Pancreas (tissue), 10 donors: ENCODE results near the gene PTN. TPM values are rescaled to one million over a fixed set of nuclear protein-coding genes. Genes with fewer than 3 reads are reported as not detected.

Source experiments
- ATAC-seq, 4 donors: fragments of 200-7000 bp; cut with Tn5 transposase; one replicate each; pipeline versions ENCODE4 v1.8.0 to v1.9.1; 2020; ENCODE audit warnings: mild to moderate bottlenecking in 4 of 4, moderate library complexity in 4 of 4
- DNase-seq, 6 donors: peaks; one replicate each; pipeline ENCODE4 v3.0.0-alpha.2; 2020
- FAIRE-seq: peaks from 2 replicates; lab custom pipeline; 2012; peaks lifted over from hg19 to GRCh38; lab: Jason Lieb, UNC
- H3K27ac ChIP-seq, 4 donors: fragments of 200-600 bp; sonication (generic); 1 replicate in 3 of 4; 2 replicates in 1 of 4; pipeline versions ENCODE4 v1.5.0 to v1.8.0; 2020
- H3K27me3 ChIP-seq, 4 donors: fragments of 200-600 bp; one replicate each; pipeline ENCODE4 v1.8.0; 2021
- H3K36me3 ChIP-seq, 3 donors: fragments of 200-600 bp; sonication (generic) in 1 of 3; one replicate each; pipeline versions ENCODE4 v1.5.0 to v1.8.0; 2020 to 2021
- H3K4me1 ChIP-seq, 3 donors: fragments of 200-600 bp; one replicate each; pipeline ENCODE4 v1.8.0; 2021
- H3K4me3 ChIP-seq, 4 donors: fragments of 200-600 bp; sonication (generic) in 2 of 4; one replicate each; pipeline versions ENCODE4 v1.5.0 to v1.8.0; 2020 to 2021
- H3K9me3 ChIP-seq, 4 donors: fragments of 200-600 bp; one replicate each; pipeline ENCODE4 v1.8.0; 2021
- CTCF ChIP-seq, 4 donors: fragments of 200-600 bp; sonication (generic) in 3 of 4; IDR thresholded peaks; one replicate each; pipeline versions ENCODE4 v1.5.0 to v1.8.0; 2021; ENCODE audit warnings: antibody characterized with exemption in 4 of 4
- WGBS, 2 donors: extraction: QIAGEN DNeasy Blood & Tissue Kit; methylation state at CpG; one replicate each; pipeline ENCODE4 v1.1.7; 2013; 5-methylcytosine and 5-hydroxymethylcytosine counted together
- intact Hi-C, 3 donors: fragments of 100-400 bp; cut with DNase I; formaldehyde crosslinking; loops; one replicate each; pipeline versions ENCODE4 v1.11.1 to v1.14.2; 2022
- polyA plus RNA-seq, 2 donors: library from polyadenylated mRNA; stranded (reverse); fragments of 200-250 nt; gene quantifications; one replicate each; pipeline ENCODE4 v1.2.3, GENCODE V29; 2013
- total RNA-seq, 6 donors: library from RNA; stranded (reverse); fragmentation: NEBNext Ultra II Directional in 4 of 6; extraction: Animal tissue kit (Norgen Biotek cat#: 25700) in 4 of 6; gene quantifications; one replicate each; pipeline versions ENCODE4 v1.2.1 to v1.2.4, GENCODE V29; 2021 to 2023
- donor health status: healthy with polysubstance abuse.
- donor health status: DM: no; HTN: no; CAD: no; lungs with moderate emphysema.
- donor health status: DM: no; HTN: no; CAD: no.
- donor health status: control.
- donor health status: control.
- donor health status: Bipolar disorder and iron deficiency.
- donor health status: DM: yes; HTN: yes; CAD: no.
- donor health status: DM: no; HTN: no; CAD: no.
- donor health status: DM: no; HTN: no; CAD: no.
- donor health status: DM: yes; HTN: yes; CAD: no.

Gene PTN
- total and polyA plus RNA-seq, 8 donors, result 0.35 to 1.8 (median 0.47) TPM

- H3K4me1 ChIP-seq, result no peaks in the 10 kb centered on the region
- no peak overlapping the region for H3K27ac ChIP-seq
- DNase-seq (no peak), FAIRE-seq (no peak), ATAC-seq (peak in 1 of 4 donors; percentile 45)
- TF ChIP-seq CTCF (IDR thresholded peaks at IDR 0.05), result no peak
- H3K27me3 ChIP-seq, result no peaks in the 10 kb centered on the region
- no peak overlapping the region for H3K4me3 ChIP-seq
- H3K36me3 ChIP-seq, result no peaks in the 10 kb centered on the region
- intact Hi-C loops, result no loop called here
- no peaks in the 10 kb centered on the region for H3K9me3 ChIP-seq
These were observed 11.4 kb upstream of the PTN start for GRCh38 chr7:137354961-137355360.

GRCh38 chr7:137354396-137354795 lies 10.9 kb upstream of the PTN start:
- Histone ChIP-seq H3K9me3 (no peaks in the 10 kb centered on the region), H3K27me3 (no peaks in the 10 kb centered on the region), H3K4me1 (no peaks in the 10 kb centered on the region), H3K36me3 (no peaks in the 10 kb centered on the region), H3K27ac (no peak overlapping the region), H3K4me3 (no peak overlapping the region)
- FAIRE-seq, result no peak
- peak in 5 of 6 donors; percentile 4 to 51 (median 17) for DNase-seq
- WGBS, 2 donors, result 48 to 52% methylated on average over 5 of the region's 5 CpGs
- intact Hi-C loops, result no loop called here
- peak in 1 of 4 donors; percentile 57 for ATAC-seq
- no peak for TF ChIP-seq CTCF (IDR thresholded peaks at IDR 0.05)

GRCh38 chr7:137351941-137352340 lies 8.4 kb upstream of the PTN start:
- 38 to 67% methylated on average over 2 of the region's 2 CpGs for WGBS, 2 donors
- H3K4me1 ChIP-seq, result no peaks in the 10 kb centered on the region
- ATAC-seq (no peak), DNase-seq (no peak), FAIRE-seq (no peak)
- no peaks in the 10 kb centered on the region for H3K36me3 ChIP-seq
- H3K27me3 ChIP-seq, result no peaks in the 10 kb centered on the region
- no peak for TF ChIP-seq CTCF (IDR thresholded peaks at IDR 0.05)
- no peak overlapping the region for H3K4me3 ChIP-seq
- H3K9me3 ChIP-seq, result no peaks in the 10 kb centered on the region
- intact Hi-C loops, result no loop called here
- H3K27ac ChIP-seq, result no peak overlapping the region

- no peaks in the 10 kb centered on the region for H3K4me1 ChIP-seq
- 61 to 72% methylated on average over 6 of the region's 6 CpGs for WGBS, 2 donors
- intact Hi-C loops, result no loop called here
- ATAC-seq (no peak), DNase-seq (no peak), FAIRE-seq (no peak)
- TF ChIP-seq CTCF (IDR thresholded peaks at IDR 0.05), result no peak
- no peak overlapping the region for H3K27ac ChIP-seq
- H3K9me3 ChIP-seq, result no peaks in the 10 kb centered on the region
- no peaks in the 10 kb centered on the region for H3K36me3 ChIP-seq
- no peak overlapping the region for H3K4me3 ChIP-seq
- no peaks in the 10 kb centered on the region for H3K27me3 ChIP-seq
These were observed 2.4 kb upstream of the PTN start for GRCh38 chr7:137345799-137346449.

GRCh38 chr7:137342828-137343261 lies 688 bp downstream of the PTN start:
- H3K9me3 ChIP-seq, result no peaks in the 10 kb centered on the region
- intact Hi-C loops, result no loop called here
- H3K4me3 ChIP-seq, result peak overlapping the region in 2 of 4 donors; percentile 2 to 19
- H3K27ac ChIP-seq, result no peak overlapping the region
- FAIRE-seq (no peak), ATAC-seq (no peak), DNase-seq (no peak)
- H3K27me3 ChIP-seq, result no peaks in the 10 kb centered on the region
- H3K36me3 ChIP-seq, result no peaks in the 10 kb centered on the region
- 13% methylated on average over 5 of the region's 5 CpGs for WGBS, 2 donors
- no peak for TF ChIP-seq CTCF (IDR thresholded peaks at IDR 0.05)
- no peaks in the 10 kb centered on the region for H3K4me1 ChIP-seq
